Glomerular endothelial cell (primary cell): Measurements from ENCODE around the gene SFMBT2. TPM values are rescaled to one million over a fixed set of nuclear protein-coding genes. Genes with fewer than 3 reads are reported as not detected.

Experiments used
- DNase-seq: peaks from one replicate; pipeline ENCODE4 v3.0.0-alpha.2; 2011; ENCODE audit warnings: low read depth, low spot score; ENCODE audit errors: extremely low read depth
- total RNA-seq: library from RNA; depleted of rRNA; stranded (reverse); fragments of >200 nt; gene quantifications from 2 replicates; pipeline ENCODE4 v1.2.3, GENCODE V29; 2015

SFMBT2 gene
- total RNA-seq, 1 donor from 2014 or later, result 4.8 TPM

DNA sequence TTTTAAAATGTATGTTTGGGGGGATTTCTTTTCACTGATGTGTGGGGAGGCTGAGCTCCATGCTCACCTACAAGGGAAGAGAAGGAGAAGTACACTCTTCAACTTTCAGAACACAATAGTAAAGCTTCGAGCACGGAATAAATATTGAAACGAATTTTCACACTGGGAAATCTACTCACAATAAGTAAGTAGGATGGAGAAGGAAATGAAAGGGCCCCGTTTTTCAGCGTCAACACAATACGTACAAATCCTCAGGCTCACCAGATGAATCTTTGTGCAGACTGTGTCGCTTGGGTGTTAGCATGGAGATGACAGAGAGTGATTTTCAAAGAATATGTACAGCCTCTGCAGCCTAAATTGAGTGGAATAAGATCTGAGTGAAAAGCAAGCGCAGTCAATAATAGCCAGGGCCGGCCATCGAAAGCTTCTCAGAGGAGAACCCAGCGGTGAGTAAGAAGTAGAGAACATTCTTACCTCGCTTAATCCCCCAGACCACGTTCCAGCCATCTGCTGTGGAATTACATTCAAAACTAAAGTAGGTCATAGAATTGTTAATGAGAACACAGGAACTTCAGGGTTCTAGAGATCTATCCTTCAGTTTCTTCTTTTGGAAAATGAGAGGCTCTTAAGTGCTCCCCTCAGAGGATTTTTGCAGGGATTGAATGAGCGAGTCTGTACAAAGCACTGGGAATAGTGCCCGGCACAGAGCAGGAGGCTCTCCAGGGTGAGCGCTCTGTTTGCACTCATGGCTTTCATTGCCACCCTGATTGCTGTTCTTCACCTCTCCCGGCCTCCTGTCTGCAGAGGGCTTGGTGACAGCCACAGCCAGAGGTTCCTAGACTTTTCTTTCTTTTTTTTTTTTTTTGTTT lies 292.8 kb downstream of the SFMBT2 start:
- DNase-seq, result no peak

DNA sequence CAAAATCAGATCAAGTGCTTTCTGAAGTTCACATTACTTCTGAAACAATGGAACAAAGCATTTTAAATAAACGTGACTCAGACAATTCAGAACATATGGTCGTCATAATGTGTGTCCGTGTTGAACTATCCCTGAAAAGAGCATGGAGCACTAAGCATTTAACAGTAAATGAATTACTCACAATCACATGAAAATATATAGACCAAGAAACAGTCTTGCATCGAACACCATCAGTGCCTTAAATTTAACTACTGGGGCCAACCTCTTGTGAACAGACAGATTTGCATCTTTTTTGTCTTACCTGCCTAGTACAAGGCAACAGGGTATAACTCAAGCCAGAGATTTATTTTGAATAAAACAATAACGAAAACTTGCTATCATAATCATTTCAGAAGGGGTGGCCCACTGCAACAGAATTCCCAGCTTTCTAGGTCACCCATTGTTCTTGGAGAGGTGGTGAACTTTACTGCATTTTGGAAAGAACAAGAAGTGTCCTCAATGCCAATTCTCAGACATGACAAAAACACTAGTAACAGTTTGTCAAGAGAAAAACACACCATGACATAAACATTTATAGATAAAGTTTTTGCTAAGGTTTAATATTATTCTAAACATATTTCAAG lies 293.5 kb downstream of the SFMBT2 start:
- no peak for DNase-seq

DNA sequence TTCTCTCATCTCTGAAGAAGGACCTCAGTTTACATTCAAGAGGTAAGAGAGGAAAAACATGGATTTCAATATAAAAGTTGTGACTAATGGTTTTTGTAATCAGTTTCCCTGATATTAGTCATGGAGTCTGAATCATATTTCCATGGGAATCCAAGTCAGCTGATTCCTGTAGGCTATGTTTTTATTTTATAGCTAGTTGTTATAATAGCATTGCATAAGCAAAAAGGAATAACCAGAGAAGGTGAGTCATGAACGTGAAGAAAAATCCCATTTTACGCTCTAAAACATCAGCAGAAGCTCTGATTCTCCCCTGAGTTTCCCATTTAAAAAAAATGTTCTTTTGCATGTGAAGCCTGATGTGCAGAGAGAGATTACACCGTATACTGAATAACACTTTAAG lies 299.3 kb downstream of the SFMBT2 start:
- DNase-seq, result peak; percentile 18

DNA sequence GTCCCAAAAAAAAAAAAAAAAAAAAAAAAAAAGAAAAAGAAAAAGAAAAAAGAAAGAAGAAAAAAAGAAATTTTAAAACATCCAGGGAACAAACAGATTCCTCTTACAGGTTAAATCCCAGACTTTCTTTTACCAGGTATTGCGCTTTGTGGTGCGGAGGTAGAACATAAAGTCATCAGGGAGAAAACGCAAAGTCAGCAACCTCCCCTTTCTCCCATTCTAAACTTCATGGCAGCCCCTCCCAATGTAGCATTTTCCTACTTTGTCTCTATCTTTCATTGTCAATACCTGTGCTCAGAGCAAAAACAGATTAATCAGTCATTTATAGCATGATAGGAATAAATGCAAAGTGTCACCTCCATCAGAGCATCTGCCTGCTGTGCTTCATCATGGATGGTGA lies 299.7 kb downstream of the SFMBT2 start:
- no peak for DNase-seq
